Nasal cavity respiratory epithelium epithelial cell of viscerocranial mucosa (primary cell): ENCODE data around the gene LEMD2. TPM values are rescaled to one million over a fixed set of nuclear protein-coding genes. Genes with fewer than 3 reads are reported as not detected.

Experiments used
- total RNA-seq: library from RNA; depleted of rRNA; stranded (reverse); fragments of >200 nt; gene quantifications from 2 replicates; pipeline ENCODE4 v1.2.3, GENCODE V29; 2014

LEMD2 gene
- total RNA-seq = 65.6 and 79.9 TPM in 2 replicates

DNA sequence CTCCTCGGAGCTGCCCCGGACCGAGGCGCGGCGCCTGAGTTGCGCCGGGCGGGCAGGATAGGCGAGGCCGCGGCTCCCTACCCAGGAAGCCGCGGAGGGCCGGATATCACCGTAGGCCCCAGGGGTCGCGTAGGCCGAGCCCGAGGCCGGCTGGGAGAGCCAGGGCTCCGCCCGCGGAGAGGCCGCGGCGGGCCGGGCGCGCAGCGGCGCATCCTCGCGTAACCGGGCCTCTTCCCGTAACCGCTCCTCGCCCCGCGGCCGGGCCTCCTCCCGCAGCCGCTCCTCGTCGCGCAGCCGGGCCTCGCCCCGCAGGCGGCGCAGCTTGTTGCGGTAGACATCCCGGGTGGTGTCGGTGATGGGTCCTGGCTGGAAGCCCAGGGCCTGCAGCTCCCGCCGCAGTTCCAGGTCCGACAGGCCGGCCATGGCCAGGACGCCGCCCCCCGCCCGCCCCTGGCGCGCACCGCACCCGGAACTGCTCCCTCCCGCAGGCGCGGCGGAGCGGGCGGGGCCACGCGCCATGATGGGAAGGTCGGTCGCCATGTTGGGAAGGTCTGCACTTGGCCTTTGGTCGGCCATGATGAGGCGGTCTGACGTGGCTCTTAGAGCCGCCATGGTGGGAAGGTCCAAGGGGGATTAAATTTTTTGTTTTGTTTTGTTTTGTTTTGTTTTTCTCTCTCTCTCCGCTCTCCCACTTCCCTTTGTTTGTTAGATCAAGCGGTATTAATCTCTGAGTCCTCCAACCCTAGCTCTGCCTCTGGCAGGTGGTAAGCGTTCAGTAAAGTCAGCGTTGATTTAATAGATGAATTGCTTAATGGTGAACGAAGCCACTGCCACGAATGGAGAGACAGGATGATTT lies at the start of gene LEMD2:
Gene LEMD2 (minus strand): TSS at position 437 of the 856 bp plus-strand sequence. CDS start 14 bp downstream, at position 423.

DNA sequence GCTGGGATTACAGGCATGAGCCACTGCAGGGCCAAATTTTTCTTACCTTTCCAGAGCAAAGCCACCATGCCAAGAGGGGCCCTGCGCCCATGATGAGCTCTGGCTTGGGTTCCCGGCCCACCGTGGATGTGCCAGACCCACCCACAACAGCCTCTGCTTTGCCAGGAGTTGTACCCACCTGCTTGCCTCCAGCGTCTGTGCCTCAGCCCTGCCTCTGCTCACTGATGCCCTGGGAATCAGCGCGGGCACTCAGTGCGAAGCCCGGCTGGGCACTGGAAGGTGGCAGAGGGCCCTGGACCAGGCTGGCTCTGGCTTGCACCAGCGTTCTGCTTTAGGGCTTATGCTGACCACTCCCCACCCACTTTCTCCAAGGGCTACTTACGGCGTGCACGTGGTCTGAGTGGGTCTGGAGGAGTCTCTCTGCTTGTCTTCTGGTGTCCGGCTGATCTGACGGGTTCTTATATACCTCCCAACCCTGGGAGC lies 14.7 kb upstream of the LEMD2 start, which contains the start of gene MLN:
Gene MLN (minus strand): TSS at position 433 of the 483 bp plus-strand sequence. CDS start 2,840 bp downstream, outside the sequence.

DNA sequence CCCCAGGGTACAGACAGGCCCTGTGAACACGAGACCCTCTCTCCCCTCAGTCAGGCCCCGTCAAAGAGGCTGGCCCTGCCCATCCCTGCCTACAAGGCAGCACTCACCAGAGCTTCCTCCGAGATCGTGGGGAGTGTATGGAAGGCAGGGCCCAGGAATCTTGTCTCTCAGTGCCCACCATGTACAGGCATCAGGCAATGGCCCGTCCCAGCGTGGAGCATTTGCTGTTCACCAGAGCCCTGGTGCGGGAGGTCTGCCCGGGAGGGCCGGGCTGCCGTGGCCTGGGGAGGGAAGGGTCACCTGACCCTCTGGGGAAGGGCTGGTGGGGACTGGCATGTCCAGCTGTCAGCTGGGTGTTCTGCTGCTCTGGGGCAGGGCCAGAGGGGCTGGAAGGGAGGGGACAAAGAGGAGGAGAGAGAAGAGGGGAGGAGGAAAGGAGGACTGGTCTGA lies 42.3 kb downstream of the LEMD2 start, which contains the start of gene IP6K3:
Gene IP6K3 (minus strand): TSS at position 255 of the 450 bp plus-strand sequence. CDS start 11,429 bp downstream, outside the sequence.

Other genes starting within 250 kb of the LEMD2 start
- 33.5 and 51.7 TPM in 2 replicates for gene BAK1, start 208.9 kb downstream of the LEMD2 start, total RNA-seq
- gene ITPR3, start 167.8 kb downstream of the LEMD2 start, total RNA-seq = 118 and 271 TPM in 2 replicates
- 19.5 and 21.6 TPM in 2 replicates for gene UQCC2, start 77.4 kb downstream of the LEMD2 start, total RNA-seq
- 1.9 TPM in 1 of 2 replicates, not detected in the other for gene IP6K3, start 42.2 kb downstream of the LEMD2 start, total RNA-seq
- gene MLN, start 14.9 kb upstream of the LEMD2 start, total RNA-seq = not detected in 2 replicates